K562 (cell line): ENCODE measurements around the gene PNP. TPM values are rescaled to one million over a fixed set of nuclear protein-coding genes. Genes with fewer than 3 reads are reported as not detected.

ENCODE experiments used
- ASH1L ChIP-seq: fragments of 450-650 bp; IDR thresholded peaks from 2 replicates; pipeline ENCODE4 v1.6.1; 2018; ENCODE audit warnings: borderline replicate concordance, mild to moderate bottlenecking, low read depth; ENCODE audit not compliant: partially characterized antibody
- CREM ChIP-seq: IDR thresholded peaks from 2 replicates; pipeline ENCODE4 v1.6.1; 2014; ENCODE audit warnings: antibody characterized with exemption, low read depth
- EP400 ChIP-seq: fragments of 450-650 bp; IDR thresholded peaks from 2 replicates; pipeline ENCODE4 v1.6.1; 2017; ENCODE audit warnings: antibody characterized with exemption, mild to moderate bottlenecking, moderate library complexity
- FOXJ2 ChIP-seq: fragments of 200-800 bp; sonication (Bioruptor generic); IDR thresholded peaks from 2 replicates; pipeline ENCODE4 v1.6.1; 2016; ENCODE audit warnings: missing genetic modification characterization, missing compliant biosample characterization
- HNRNPLL ChIP-seq: fragments of 200-400 bp; formaldehyde crosslinking; IDR thresholded peaks from 2 replicates; pipeline ENCODE4 v1.6.1; 2017; ENCODE audit warnings: low read length, low read depth, mild to moderate bottlenecking; ENCODE audit not compliant: poor library complexity, severe bottlenecking
- MCM5 ChIP-seq: fragments of 450-650 bp; IDR thresholded peaks from 2 replicates; pipeline ENCODE4 v1.6.1; 2016; ENCODE audit warnings: low read depth
- PHF8 ChIP-seq: fragments of 200-600 bp; sonication (generic); IDR thresholded peaks from 2 replicates; pipeline ENCODE4 v1.6.1; 2012; ENCODE audit warnings: mixed run types, mild to moderate bottlenecking, inconsistent platforms, low read length, moderate library complexity, borderline replicate concordance
- POLR2B ChIP-seq: fragments of 450-650 bp; IDR thresholded peaks from 2 replicates; pipeline ENCODE4 v1.6.1; 2018; ENCODE audit warnings: low read depth; ENCODE audit not compliant: partially characterized antibody
- RFX7 ChIP-seq: fragments of 250-450 bp; sonication (Bioruptor Pico); IDR thresholded peaks from 2 replicates; pipeline ENCODE4 v1.5.1; 2021; ENCODE audit warnings: mild to moderate bottlenecking
- SIN3A ChIP-seq, 2 experiments: fragments of 150-350 bp in 1 of 2; IDR thresholded peaks; 2 replicates each; pipeline ENCODE4 v1.6.1; 2011 to 2016; ENCODE audit warnings: borderline replicate concordance in 2 of 2, low read depth in 2 of 2, low read length in 2 of 2, mild to moderate bottlenecking in 2 of 2, moderate library complexity in 2 of 2; ENCODE audit not compliant: control insufficient read depth in 1 of 2
- SPI1 ChIP-seq: IDR thresholded peaks from 2 replicates; pipeline ENCODE4 v1.6.1; 2011; ENCODE audit warnings: low read depth, low read length, control low read depth, borderline replicate concordance
- SRSF3 ChIP-seq: fragments of 200-400 bp; formaldehyde crosslinking; IDR thresholded peaks from 2 replicates; pipeline ENCODE4 v1.6.1; 2016; ENCODE audit warnings: mild to moderate bottlenecking, low read length, moderate library complexity; ENCODE audit not compliant: insufficient read depth
- THRB ChIP-seq: fragments of 450-650 bp; formaldehyde crosslinking; conservative IDR thresholded peaks from 2 replicates; pipeline ENCODE4 v1.4.0; 2022; ENCODE audit warnings: mild to moderate bottlenecking, missing genetic modification characterization
- TRIM28 ChIP-seq: fragments of 450-650 bp; IDR thresholded peaks from 2 replicates; pipeline ENCODE4 v1.6.1; 2017
- ZNF584 ChIP-seq: fragments of 200-800 bp; sonication (Bioruptor generic); IDR thresholded peaks from 2 replicates; pipeline ENCODE4 v1.6.1; 2016; ENCODE audit warnings: low read depth, mild to moderate bottlenecking, missing genetic modification characterization, missing compliant biosample characterization
- ZNF77 ChIP-seq: fragments of 250-450 bp; sonication (Bioruptor Pico); IDR thresholded peaks from 2 replicates; pipeline ENCODE4 v1.5.0; 2020
- ZSCAN29 ChIP-seq: fragments of 450-650 bp; IDR thresholded peaks from 2 replicates; pipeline ENCODE4 v1.6.1; 2017
- ZSCAN32 ChIP-seq: fragments of 450-650 bp; formaldehyde crosslinking; IDR thresholded peaks from 2 replicates; pipeline ENCODE4 v1.4.0; 2020; ENCODE audit warnings: mild to moderate bottlenecking, moderate library complexity
- polyA plus RNA-seq, 8 experiments: library from polyadenylated mRNA; depleted of rRNA in 4 of 8; stranded (reverse) in 5 of 8; unstranded in 3 of 8; fragments of >200 nt; fragmentation: Nextera tagmentation in 2 of 8; fragmentation: Illumina TruSeq in 1 of 8; extraction: Ambion mirVana in 2 of 8; extraction: Trizol in 1 of 8; gene quantifications; 2 replicates each; pipeline versions ENCODE4 v1.2.1 to v1.2.3, GENCODE V29; 2011 to 2014; ENCODE audit warnings: inconsistent platforms in 1 of 8, missing spikeins in 1 of 8
- total RNA-seq, 7 experiments: library from RNA; depleted of rRNA in 6 of 7; stranded (reverse); fragments of >200 nt in 6 of 7; fragmentation: Illumina TruSeq in 2 of 7; extraction: Trizol in 2 of 7; gene quantifications; 2 replicates each; pipeline versions ENCODE4 v1.2.1 to v1.2.3, GENCODE V29; 2011 to 2021; ENCODE audit warnings: low replicate concordance in 1 of 7
- TF ChIP-seq, protein P1 (sequence below): IDR thresholded peaks from 2 replicates; pipeline ENCODE4 v1.6.1; 2012; ENCODE audit warnings: low read depth, low read length, improper control_type of control experiment, borderline replicate concordance
- TF ChIP-seq, protein P2 (sequence below): sonication (generic); formaldehyde crosslinking; IDR thresholded peaks from 2 replicates; pipeline ENCODE4 v1.8.1; 2023; ENCODE audit warnings: mild to moderate bottlenecking, missing genetic modification reagents
- TF ChIP-seq, protein P3 (sequence below): fragments of 450-650 bp; formaldehyde crosslinking; IDR thresholded peaks from 2 replicates; pipeline ENCODE4 v1.4.0; 2020; ENCODE audit warnings: mild to moderate bottlenecking, mixed read lengths

The PNP gene
- total and polyA plus RNA-seq, 9 of the 15 experiments (the other 6 are each of a cell fraction or from before 2014, with no cell fraction given) = 92.5 to 288 (median 137) TPM

DNA sequence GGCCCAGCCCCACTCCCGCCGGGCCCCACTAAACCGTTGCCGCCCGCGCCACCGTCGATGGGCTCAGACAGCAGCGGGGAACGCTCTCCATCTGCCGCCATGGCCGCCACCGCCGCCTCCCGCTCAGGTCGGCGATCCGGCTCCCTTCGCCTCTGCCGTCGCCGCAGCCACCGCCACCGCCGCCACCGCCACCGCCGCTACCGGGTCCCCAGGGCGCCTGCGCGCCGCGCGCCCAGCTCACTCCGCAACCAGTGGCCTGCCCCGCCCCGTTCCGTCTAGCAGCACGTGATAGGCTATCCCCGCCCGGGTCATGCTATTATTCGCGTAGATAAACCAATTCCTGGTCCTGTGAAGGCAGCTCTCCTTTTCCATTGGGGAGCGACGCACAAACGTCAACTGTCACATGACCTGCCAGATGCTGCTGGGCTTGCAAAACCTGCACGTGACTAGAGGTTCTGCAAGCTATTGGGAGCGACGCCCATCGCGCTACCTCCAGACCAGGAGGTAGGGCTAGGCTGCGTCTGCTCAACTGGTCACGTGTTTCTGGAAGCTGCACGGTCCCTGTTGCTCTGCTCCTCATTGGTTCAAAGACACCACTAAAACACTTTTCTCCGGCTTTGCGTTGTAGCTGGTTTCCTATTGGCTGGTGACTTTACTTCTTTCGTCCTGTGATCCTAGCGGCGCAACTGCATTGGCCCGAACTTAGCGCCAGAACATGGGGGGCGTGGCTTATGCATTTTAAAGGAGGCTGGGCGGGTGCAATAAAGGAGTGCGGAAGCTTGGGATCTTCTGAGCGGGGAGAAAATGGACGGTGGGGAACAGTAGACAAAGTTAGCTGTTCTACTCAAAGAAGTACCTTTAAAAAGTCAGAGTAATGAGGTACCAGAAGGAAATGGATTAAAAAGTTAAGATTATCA is 7.7 kb upstream of the PNP start, which contains the start of gene PIP4P1 (continued):
- TF ChIP-seq THRB (CRISPR knock-in tag) = no peak
- 0 out of 2 replicates have a peak, but pooled peaks have one; percentile 18 for TF ChIP-seq ZSCAN29
- peak; percentile 61 for TF ChIP-seq HNRNPLL
- TF ChIP-seq CREM = peak; percentile 87
- TF ChIP-seq ASH1L = peak; percentile 89
- no peak for TF ChIP-seq TRIM28
- TF ChIP-seq EP400 = peak; percentile 85
- peak in 1 of 2 experiments; percentile 11; a peak in 1 of 4 replicates for TF ChIP-seq SIN3A (IDR thresholded peaks at IDR 0.05; ENCODE audit: borderline replicate concordance in 2 of 2, control insufficient read depth in 1 of 2, low read depth in 2 of 2, low read length in 2 of 2)
- TF ChIP-seq FOXJ2 = peak; percentile 75
- TF ChIP-seq SRSF3 = no peak
- TF ChIP-seq PHF8 = peak; percentile 69; the same call in 1 of the 2 replicates
- TF ChIP-seq ZNF77 (CRISPR knock-in tag) = no peak
- TF ChIP-seq MCM5 = no peak
- no peak for TF ChIP-seq SPI1
- TF ChIP-seq, protein P1, sequence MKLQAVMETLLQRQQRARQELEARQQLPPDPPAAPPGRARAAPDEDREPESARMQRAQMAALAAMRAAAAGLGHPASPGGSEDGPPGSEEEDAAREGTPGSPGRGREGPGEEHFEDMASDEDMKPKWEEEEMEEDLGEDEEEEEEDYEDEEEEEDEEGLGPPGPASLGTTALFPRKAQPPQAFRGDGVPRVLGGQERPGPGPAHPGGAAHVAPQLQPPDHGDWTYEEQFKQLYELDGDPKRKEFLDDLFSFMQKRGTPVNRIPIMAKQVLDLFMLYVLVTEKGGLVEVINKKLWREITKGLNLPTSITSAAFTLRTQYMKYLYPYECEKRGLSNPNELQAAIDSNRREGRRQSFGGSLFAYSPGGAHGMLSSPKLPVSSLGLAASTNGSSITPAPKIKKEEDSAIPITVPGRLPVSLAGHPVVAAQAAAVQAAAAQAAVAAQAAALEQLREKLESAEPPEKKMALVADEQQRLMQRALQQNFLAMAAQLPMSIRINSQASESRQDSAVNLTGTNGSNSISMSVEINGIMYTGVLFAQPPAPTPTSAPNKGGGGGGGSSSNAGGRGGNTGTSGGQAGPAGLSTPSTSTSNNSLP = no peak
- TF ChIP-seq, protein P2, sequence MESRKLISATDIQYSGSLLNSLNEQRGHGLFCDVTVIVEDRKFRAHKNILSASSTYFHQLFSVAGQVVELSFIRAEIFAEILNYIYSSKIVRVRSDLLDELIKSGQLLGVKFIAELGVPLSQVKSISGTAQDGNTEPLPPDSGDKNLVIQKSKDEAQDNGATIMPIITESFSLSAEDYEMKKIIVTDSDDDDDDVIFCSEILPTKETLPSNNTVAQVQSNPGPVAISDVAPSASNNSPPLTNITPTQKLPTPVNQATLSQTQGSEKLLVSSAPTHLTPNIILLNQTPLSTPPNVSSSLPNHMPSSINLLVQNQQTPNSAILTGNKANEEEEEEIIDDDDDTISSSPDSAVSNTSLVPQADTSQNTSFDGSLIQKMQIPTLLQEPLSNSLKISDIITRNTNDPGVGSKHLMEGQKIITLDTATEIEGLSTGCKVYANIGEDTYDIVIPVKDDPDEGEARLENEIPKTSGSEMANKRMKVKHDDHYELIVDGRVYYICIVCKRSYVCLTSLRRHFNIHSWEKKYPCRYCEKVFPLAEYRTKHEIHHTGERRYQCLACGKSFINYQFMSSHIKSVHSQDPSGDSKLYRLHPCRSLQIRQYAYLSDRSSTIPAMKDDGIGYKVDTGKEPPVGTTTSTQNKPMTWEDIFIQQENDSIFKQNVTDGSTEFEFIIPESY (CRISPR knock-in tag) = no peak
- TF ChIP-seq, protein P3, sequence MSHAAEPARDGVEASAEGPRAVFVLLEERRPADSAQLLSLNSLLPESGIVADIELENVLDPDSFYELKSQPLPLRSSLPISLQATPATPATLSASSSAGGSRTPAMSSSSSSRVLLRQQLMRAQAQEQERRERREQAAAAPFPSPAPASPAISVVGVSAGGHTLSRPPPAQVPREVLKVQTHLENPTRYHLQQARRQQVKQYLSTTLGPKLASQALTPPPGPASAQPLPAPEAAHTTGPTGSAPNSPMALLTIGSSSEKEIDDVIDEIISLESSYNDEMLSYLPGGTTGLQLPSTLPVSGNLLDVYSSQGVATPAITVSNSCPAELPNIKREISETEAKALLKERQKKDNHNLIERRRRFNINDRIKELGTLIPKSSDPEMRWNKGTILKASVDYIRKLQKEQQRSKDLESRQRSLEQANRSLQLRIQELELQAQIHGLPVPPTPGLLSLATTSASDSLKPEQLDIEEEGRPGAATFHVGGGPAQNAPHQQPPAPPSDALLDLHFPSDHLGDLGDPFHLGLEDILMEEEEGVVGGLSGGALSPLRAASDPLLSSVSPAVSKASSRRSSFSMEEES (CRISPR knock-in tag) = peak; percentile 99
- TF ChIP-seq ZNF584 (CRISPR knock-in tag) = 0 out of 2 replicates have a peak, but pooled peaks have one; percentile 45
- no peak for TF ChIP-seq ZSCAN32 (CRISPR knock-in tag)
- peak; percentile 76 for TF ChIP-seq POLR2B
- TF ChIP-seq RFX7 (CRISPR knock-in tag) = no peak
